Naive B cell (primary cell): ENCODE measurements around the gene NCLN. TPM values are rescaled to one million over a fixed set of nuclear protein-coding genes. Genes with fewer than 3 reads are reported as not detected.

Experiments
- ATAC-seq, 2 donors: fragments of 150-1000 bp; cut with Tn5 transposase; 2 replicates each; pipeline ENCODE4 v1.10.0; 2021; ENCODE audit warnings: low read depth in 2 of 2, mild to moderate bottlenecking in 2 of 2, moderate library complexity in 2 of 2
- DNase-seq: peaks from one replicate; pipeline ENCODE4 v3.0.0; 2022
- H3K27ac Mint-ChIP-seq, 6 donors: one replicate each; pipeline ENCODE4 v1.8.0; 2020 to 2022; ENCODE audit warnings: mild to moderate bottlenecking in 6 of 6, mixed read lengths in 6 of 6, moderate library complexity in 5 of 6, inconsistent platforms in 2 of 6
- H3K27me3 Mint-ChIP-seq, 3 donors: one replicate each; pipeline ENCODE4 v1.8.0; 2021 to 2022; ENCODE audit warnings: mixed read lengths in 3 of 3, mild to moderate bottlenecking in 1 of 3
- H3K36me3 Mint-ChIP-seq, 2 donors: one replicate each; pipeline ENCODE4 v1.8.0; 2020 to 2022; ENCODE audit warnings: mixed read lengths in 2 of 2, inconsistent platforms in 1 of 2, mild to moderate bottlenecking in 1 of 2
- H3K4me1 Mint-ChIP-seq, 3 donors: one replicate each; pipeline ENCODE4 v1.8.0; 2020 to 2022; ENCODE audit warnings: mixed read lengths in 3 of 3, inconsistent platforms in 1 of 3, mild to moderate bottlenecking in 1 of 3, moderate library complexity in 1 of 3
- H3K4me3 Mint-ChIP-seq, 8 donors: one replicate each; pipeline ENCODE4 v1.8.0; 2020 to 2022; ENCODE audit warnings: mild to moderate bottlenecking in 8 of 8, mixed read lengths in 8 of 8, moderate library complexity in 8 of 8, inconsistent platforms in 2 of 8
- H3K9me3 Mint-ChIP-seq, 7 donors: one replicate each; pipeline ENCODE4 v1.8.0; 2020 to 2022; ENCODE audit warnings: mixed read lengths in 7 of 7, mild to moderate bottlenecking in 5 of 7, inconsistent platforms in 2 of 7, moderate library complexity in 1 of 7
- polyA plus RNA-seq, 6 donors: library from polyadenylated mRNA; unstranded; fragments of 300-500 nt; fragmentation: Illumina TruSeq; gene quantifications; one replicate each; pipeline ENCODE4 v1.2.3, GENCODE V29; 2021; ENCODE audit warnings: low read depth in 6 of 6

The NCLN gene
- 10 to 100 TPM; 17.1 to 47.6 (median 29.2) TPM for polyA plus RNA-seq

- peak; percentile 96 for DNase-seq
- H3K4me3 Mint-ChIP-seq: peak within 1 kb of the TSS; percentile 89 to 99 (median 96)
- H3K4me1 Mint-ChIP-seq: peaks cover 40 to 77% (median 65%) of the 10 kb centered on the region in 3 donors
- H3K36me3 Mint-ChIP-seq: peaks cover 0 to 13% of the 10 kb centered on the region in 2 donors
- no peaks in the 10 kb centered on the region for H3K9me3 Mint-ChIP-seq
- ATAC-seq: peak; percentile 86 to 88
- no peaks in the 10 kb centered on the region for H3K27me3 Mint-ChIP-seq
- peak within 1 kb of the TSS; percentile 82 to 98 (median 97) for H3K27ac Mint-ChIP-seq
Measured at GRCh38 chr19:3185461-3186159, at the start of gene NCLN. TSS of gene NCLN (plus strand) at chr19:3185930. CDS start at chr19:3186031, 101 bp downstream.

- peak within 1 kb of the TSS in 7 of 8 donors; percentile 24 to 80 (median 55) for H3K4me3 Mint-ChIP-seq
- peak within 1 kb of the TSS in 5 of 6 donors; percentile 5 to 90 (median 83) for H3K27ac Mint-ChIP-seq
- peak; percentile 61 for DNase-seq
- H3K4me1 Mint-ChIP-seq: peaks cover 9 to 40% (median 24%) of the 10 kb centered on the region in 3 donors
- peaks cover 0 to 17% (median 5%) of the 10 kb centered on the region in 3 donors for H3K27me3 Mint-ChIP-seq
- peaks cover 0 to 7% (median 0%) of the 10 kb centered on the region in 7 donors for H3K9me3 Mint-ChIP-seq
- H3K36me3 Mint-ChIP-seq: no peaks in the 10 kb centered on the region
- peak; percentile 62 to 66 for ATAC-seq
Measured at GRCh38 chr19:3135961-3136683, 49.6 kb upstream of the NCLN start, which contains the start of gene GNA15. TSS of gene GNA15 (plus strand) at chr19:3136033. CDS start at chr19:3136451, 418 bp downstream.

GRCh38 chr19:3136684-3137055 lies 49.1 kb upstream of the NCLN start:
- Mint-ChIP-seq H3K36me3 (no peaks in the 10 kb centered on the region), H3K4me1 (peaks cover 9 to 44% (median 30%) of the 10 kb centered on the region in 3 donors), H3K9me3 (peaks cover 0 to 7% (median 0%) of the 10 kb centered on the region in 7 donors), H3K27ac (peak overlapping the region in 5 of 6 donors; percentile 5 to 90 (median 57)), H3K4me3 (peak overlapping the region in 6 of 8 donors; percentile 15 to 80 (median 44)), H3K27me3 (peaks cover 0 to 17% (median 5%) of the 10 kb centered on the region in 3 donors)
- no peak for ATAC-seq
- no peak for DNase-seq

DNA sequence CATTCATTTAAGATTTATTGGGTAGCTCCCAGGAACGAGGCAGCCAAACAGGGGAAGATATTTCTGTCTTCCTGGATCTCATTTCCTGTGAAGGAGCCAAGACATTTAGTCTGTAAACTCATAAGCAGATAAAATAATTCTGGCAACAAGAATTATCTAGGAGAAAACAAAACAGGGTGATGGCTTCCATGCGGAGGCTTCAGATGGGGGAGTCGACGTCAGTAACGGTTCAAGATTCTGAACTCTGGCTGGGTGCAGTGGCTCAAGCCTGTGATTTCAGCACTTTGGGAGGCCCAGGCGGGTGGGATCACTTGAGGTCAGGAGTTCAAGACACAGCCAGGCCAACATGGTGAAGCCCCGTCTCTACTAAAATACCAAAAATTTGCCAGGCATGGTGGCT lies 48.6 kb upstream of the NCLN start:
- ATAC-seq (no peak), DNase-seq (no peak)
- peak overlapping the region in 5 of 8 donors; percentile 24 to 80 (median 55) for H3K4me3 Mint-ChIP-seq
- H3K27ac Mint-ChIP-seq: peak overlapping the region in 4 of 6 donors; percentile 5 to 90 (median 48)
- H3K9me3 Mint-ChIP-seq: peaks cover 0 to 7% (median 0%) of the 10 kb centered on the region in 7 donors
- H3K27me3 Mint-ChIP-seq: peaks cover 0 to 17% (median 5%) of the 10 kb centered on the region in 3 donors
- H3K36me3 Mint-ChIP-seq: no peaks in the 10 kb centered on the region
- peaks cover 10 to 49% (median 34%) of the 10 kb centered on the region in 3 donors for H3K4me1 Mint-ChIP-seq

DNA sequence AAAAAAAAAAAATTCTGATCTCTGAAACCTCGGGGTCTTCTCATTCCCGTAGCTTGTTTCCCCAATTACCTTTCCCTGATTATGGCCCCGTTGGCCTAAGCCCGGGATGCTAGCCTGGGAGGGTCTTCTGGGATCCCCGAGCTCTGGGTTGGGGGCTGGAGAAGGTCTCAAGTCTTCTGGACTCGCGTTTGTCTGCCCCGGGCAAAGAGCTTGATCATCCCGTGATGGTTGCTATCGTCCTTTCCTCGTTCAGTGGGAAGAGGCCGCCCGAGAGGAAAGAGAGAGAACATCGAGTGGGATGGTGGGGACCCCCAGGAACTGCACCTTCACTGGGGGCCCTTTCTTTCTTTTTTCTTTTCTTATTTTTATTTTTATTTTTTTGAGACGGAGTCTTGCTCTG lies 47.5 kb upstream of the NCLN start:
- Mint-ChIP-seq H3K4me1 (peaks cover 8 to 52% (median 28%) of the 10 kb centered on the region in 3 donors), H3K27ac (no peak overlapping the region), H3K9me3 (peaks cover 0 to 7% (median 0%) of the 10 kb centered on the region in 7 donors), H3K4me3 (no peak overlapping the region), H3K36me3 (no peaks in the 10 kb centered on the region), H3K27me3 (peaks cover 0 to 12% (median 5%) of the 10 kb centered on the region in 3 donors)
- DNase-seq (no peak), ATAC-seq (no peak)

- Mint-ChIP-seq H3K27me3 (peaks cover 0 to 11% (median 5%) of the 10 kb centered on the region in 3 donors), H3K4me1 (peaks cover 5 to 43% (median 22%) of the 10 kb centered on the region in 3 donors), H3K36me3 (no peaks in the 10 kb centered on the region), H3K27ac (peak overlapping the region in 5 of 6 donors; percentile 0 to 92 (median 79)), H3K9me3 (peaks cover 0 to 7% (median 0%) of the 10 kb centered on the region in 7 donors), H3K4me3 (peak overlapping the region in 2 of 8 donors; percentile 22 to 37)
- DNase-seq: no peak
- peak; percentile 18 to 29 for ATAC-seq
Measured at GRCh38 chr19:3140667-3141038, 45.1 kb upstream of the NCLN start.

DNA sequence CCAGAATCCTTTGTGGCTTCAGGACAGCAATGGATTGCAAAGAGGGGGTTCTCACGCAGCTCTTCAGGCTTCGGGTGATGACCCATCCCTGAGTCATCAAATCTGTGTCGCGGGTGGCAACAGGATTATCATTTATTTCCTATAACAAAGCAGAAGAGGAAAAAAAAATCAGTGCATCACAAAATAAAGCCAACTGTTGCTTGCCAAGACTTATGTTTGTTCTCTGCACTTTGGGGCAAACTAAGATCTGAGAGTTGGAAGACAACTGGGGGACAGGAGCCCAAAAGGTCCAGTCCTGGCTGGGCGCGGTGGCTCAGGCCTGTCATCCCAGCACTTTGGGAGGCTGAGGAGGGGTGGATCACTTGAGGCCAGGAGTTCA lies 43.4 kb upstream of the NCLN start:
- Mint-ChIP-seq H3K36me3 (no peaks in the 10 kb centered on the region), H3K4me1 (peaks cover 16 to 44% (median 35%) of the 10 kb centered on the region in 3 donors), H3K4me3 (peak overlapping the region in 3 of 8 donors; percentile 28 to 61 (median 56)), H3K27me3 (peaks cover 0 to 11% (median 0%) of the 10 kb centered on the region in 3 donors), H3K9me3 (peaks cover 0 to 7% (median 0%) of the 10 kb centered on the region in 7 donors), H3K27ac (peak overlapping the region in 3 of 6 donors; percentile 11 to 44 (median 42))
- DNase-seq (no peak), ATAC-seq (peak in 1 of 2 donors; percentile 19)

- H3K27ac Mint-ChIP-seq: peak overlapping the region in 1 of 6 donors; percentile 39
Measured at GRCh38 chr19:3142781-3143337, 42.9 kb upstream of the NCLN start.

GRCh38 chr19:3145909-3146676 lies 39.6 kb upstream of the NCLN start:
- Mint-ChIP-seq H3K27me3 (peaks cover 0 to 12% (median 0%) of the 10 kb centered on the region in 3 donors), H3K4me3 (peak overlapping the region in 2 of 8 donors; percentile 33 to 47), H3K4me1 (peaks cover 24 to 33% (median 25%) of the 10 kb centered on the region in 3 donors), H3K27ac (peak overlapping the region in 1 of 6 donors; percentile 62), H3K36me3 (no peaks in the 10 kb centered on the region), H3K9me3 (no peaks in the 10 kb centered on the region)
- ATAC-seq: peak; percentile 38 to 45
- DNase-seq: no peak

More at GRCh38 chr19:3142781-3143337, 42.9 kb upstream of the NCLN start:
- H3K27me3 Mint-ChIP-seq: peaks cover 0 to 7% (median 0%) of the 10 kb centered on the region in 3 donors
- H3K4me3 Mint-ChIP-seq: no peak overlapping the region
- H3K9me3 Mint-ChIP-seq: peaks cover 0 to 7% (median 0%) of the 10 kb centered on the region in 7 donors
- H3K4me1 Mint-ChIP-seq: peaks cover 16 to 42% (median 35%) of the 10 kb centered on the region in 3 donors
- ATAC-seq: no peak
- no peaks in the 10 kb centered on the region for H3K36me3 Mint-ChIP-seq
- DNase-seq: no peak

- peak; percentile 46 for DNase-seq
- Mint-ChIP-seq H3K9me3 (no peaks in the 10 kb centered on the region), H3K27me3 (peaks cover 0 to 12% (median 0%) of the 10 kb centered on the region in 3 donors), H3K36me3 (no peaks in the 10 kb centered on the region), H3K27ac (peak overlapping the region in 2 of 6 donors; percentile 62 to 70), H3K4me1 (peaks cover 19 to 29% (median 24%) of the 10 kb centered on the region in 3 donors), H3K4me3 (peak overlapping the region in 1 of 8 donors; percentile 33)
- ATAC-seq: peak; percentile 62 to 67
Measured at GRCh38 chr19:3146677-3147100, 39.0 kb upstream of the NCLN start.

DNA sequence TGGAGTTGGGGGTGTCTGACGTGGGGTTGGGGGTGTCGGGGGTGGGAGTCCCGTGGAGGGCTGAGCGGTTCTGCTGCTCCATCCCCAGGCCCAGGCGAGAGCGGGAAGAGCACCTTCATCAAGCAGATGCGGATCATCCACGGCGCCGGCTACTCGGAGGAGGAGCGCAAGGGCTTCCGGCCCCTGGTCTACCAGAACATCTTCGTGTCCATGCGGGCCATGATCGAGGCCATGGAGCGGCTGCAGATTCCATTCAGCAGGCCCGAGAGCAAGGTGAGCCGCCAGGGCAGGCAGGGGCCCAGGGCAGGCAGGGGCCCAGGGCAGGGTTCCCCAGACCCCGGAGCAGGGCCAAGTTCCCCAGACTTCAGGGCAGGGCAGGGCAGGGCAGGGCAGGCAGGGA lies 37.2 kb upstream of the NCLN start:
- Mint-ChIP-seq H3K36me3 (no peaks in the 10 kb centered on the region), H3K27me3 (peaks cover 0 to 12% (median 0%) of the 10 kb centered on the region in 3 donors), H3K27ac (no peak overlapping the region), H3K4me3 (no peak overlapping the region), H3K4me1 (peaks cover 13 to 19% (median 13%) of the 10 kb centered on the region in 3 donors), H3K9me3 (no peaks in the 10 kb centered on the region)
- ATAC-seq: no peak
- no peak for DNase-seq

- peaks cover 0 to 12% (median 0%) of the 10 kb centered on the region in 3 donors for H3K27me3 Mint-ChIP-seq
- no peaks in the 10 kb centered on the region for H3K36me3 Mint-ChIP-seq
- H3K9me3 Mint-ChIP-seq: no peaks in the 10 kb centered on the region
- DNase-seq (no peak), ATAC-seq (no peak)
- peak overlapping the region in 1 of 6 donors; percentile 25 for H3K27ac Mint-ChIP-seq
- no peak overlapping the region for H3K4me3 Mint-ChIP-seq
- peaks cover 13 to 19% (median 13%) of the 10 kb centered on the region in 3 donors for H3K4me1 Mint-ChIP-seq
Measured at GRCh38 chr19:3149089-3149488, 36.6 kb upstream of the NCLN start.
